Body of pancreas (tissue), 4 donors: Measurements from ENCODE around the gene PARVG.

Experiments
- POLR2A ChIP-seq, 3 donors: fragments of 450-650 bp; IDR thresholded peaks; one replicate each; pipeline ENCODE4 v1.6.1; 2016; ENCODE audit warnings: antibody characterized with exemption in 3 of 3, mild to moderate bottlenecking in 2 of 3
- TF ChIP-seq, protein P1 (sequence below), 7 experiments: fragments of 450-650 bp in 4 of 7; fragments of 200-600 bp in 3 of 7; sonication (generic) in 3 of 7; IDR thresholded peaks; one replicate each; pipeline ENCODE4 v1.5.1; 2016 to 2019; ENCODE audit warnings: antibody characterized with exemption in 7 of 7

DNA sequence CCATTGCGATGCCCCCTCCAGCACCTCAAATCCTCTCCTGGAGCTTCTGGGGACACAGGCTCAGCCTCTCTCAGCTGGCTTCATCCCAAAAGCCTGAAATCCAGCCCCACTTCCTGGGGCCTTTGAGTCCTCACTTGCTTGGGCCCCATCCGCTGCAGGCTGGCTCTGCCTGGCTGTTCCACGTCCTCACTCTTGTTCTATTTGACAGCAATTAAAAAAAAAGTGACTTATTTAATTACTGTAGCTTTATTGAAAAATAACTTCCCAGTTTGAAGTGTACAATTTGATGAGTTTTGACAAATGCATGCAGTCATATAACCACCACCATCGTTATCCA lies 27.2 kb downstream of the PARVG start:
- TF ChIP-seq POLR2A (IDR thresholded peaks at IDR 0.05), result no peak
- TF ChIP-seq, protein P1, sequence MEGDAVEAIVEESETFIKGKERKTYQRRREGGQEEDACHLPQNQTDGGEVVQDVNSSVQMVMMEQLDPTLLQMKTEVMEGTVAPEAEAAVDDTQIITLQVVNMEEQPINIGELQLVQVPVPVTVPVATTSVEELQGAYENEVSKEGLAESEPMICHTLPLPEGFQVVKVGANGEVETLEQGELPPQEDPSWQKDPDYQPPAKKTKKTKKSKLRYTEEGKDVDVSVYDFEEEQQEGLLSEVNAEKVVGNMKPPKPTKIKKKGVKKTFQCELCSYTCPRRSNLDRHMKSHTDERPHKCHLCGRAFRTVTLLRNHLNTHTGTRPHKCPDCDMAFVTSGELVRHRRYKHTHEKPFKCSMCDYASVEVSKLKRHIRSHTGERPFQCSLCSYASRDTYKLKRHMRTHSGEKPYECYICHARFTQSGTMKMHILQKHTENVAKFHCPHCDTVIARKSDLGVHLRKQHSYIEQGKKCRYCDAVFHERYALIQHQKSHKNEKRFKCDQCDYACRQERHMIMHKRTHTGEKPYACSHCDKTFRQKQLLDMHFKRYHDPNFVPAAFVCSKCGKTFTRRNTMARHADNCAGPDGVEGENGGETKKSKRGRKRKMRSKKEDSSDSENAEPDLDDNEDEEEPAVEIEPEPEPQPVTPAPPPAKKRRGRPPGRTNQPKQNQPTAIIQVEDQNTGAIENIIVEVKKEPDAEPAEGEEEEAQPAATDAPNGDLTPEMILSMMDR (IDR thresholded peaks at IDR 0.05), result no peak
